LNCaP clone FGC (cell line): ENCODE data around the gene TAS2R41.

Source experiments
- DNase-seq: peaks from one replicate; pipeline ENCODE4 v3.0.0-alpha.2; 2011; ENCODE audit warnings: low read depth
- H3K4me3 ChIP-seq: 2 replicates; pipeline ENCODE4 v1.5.1; 2011; ENCODE audit warnings: mild to moderate bottlenecking, low read depth, low read length, control low read depth
- TF ChIP-seq, protein P1 (sequence below): IDR thresholded peaks from 2 replicates; pipeline ENCODE4 v1.5.1; 2012; ENCODE audit warnings: mild to moderate bottlenecking; ENCODE audit not compliant: control insufficient read depth, insufficient read depth; ENCODE audit errors: extremely low read depth

Gene TAS2R41

DNA sequence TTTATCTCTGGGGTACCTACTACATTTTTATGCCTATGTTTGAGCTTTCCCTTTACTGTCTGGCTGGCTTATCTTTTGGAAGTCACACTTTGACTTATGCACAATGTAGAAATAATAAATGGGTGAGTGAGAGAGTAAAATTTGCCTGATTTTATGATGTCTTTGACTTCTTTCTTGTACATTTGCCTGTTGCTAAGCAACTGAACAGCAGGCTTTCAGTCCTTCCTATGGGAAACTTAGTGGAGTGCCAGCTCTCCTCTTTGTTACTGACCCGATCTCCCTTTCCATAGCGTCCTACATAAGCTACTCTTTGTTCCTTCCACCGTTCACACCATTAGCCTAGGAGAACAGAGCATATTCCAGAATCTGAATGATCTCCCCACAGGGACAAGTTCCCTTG is 30.2 kb upstream of the TAS2R41 start:
- no peak overlapping the region for H3K4me3 ChIP-seq
- TF ChIP-seq, protein P1, sequence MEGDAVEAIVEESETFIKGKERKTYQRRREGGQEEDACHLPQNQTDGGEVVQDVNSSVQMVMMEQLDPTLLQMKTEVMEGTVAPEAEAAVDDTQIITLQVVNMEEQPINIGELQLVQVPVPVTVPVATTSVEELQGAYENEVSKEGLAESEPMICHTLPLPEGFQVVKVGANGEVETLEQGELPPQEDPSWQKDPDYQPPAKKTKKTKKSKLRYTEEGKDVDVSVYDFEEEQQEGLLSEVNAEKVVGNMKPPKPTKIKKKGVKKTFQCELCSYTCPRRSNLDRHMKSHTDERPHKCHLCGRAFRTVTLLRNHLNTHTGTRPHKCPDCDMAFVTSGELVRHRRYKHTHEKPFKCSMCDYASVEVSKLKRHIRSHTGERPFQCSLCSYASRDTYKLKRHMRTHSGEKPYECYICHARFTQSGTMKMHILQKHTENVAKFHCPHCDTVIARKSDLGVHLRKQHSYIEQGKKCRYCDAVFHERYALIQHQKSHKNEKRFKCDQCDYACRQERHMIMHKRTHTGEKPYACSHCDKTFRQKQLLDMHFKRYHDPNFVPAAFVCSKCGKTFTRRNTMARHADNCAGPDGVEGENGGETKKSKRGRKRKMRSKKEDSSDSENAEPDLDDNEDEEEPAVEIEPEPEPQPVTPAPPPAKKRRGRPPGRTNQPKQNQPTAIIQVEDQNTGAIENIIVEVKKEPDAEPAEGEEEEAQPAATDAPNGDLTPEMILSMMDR, result no peak

DNA sequence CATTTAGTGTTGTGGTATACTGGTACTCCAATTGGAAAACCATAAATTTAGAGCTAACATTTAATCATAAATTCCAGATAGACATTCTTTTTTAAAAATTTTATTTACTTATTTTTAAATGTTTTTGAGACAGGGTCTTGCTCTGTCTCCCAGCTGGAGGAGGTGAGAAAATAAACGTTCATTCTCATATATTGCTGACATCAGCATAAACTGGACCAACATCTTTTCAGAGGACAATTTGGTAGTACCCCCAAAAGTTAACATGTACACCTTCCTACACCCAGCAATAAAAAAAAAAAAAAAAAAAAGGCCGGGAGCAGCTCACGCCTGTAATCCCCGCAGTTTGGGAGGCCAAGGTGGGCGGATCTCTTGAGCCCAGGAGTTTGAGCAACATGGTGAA is 29.2 kb upstream of the TAS2R41 start:
- DNase-seq, result no peak
- H3K4me3 ChIP-seq, result no peak overlapping the region
- TF ChIP-seq, protein P1, result no peak

More for the DNA sequence above, 30.2 kb upstream of the TAS2R41 start:
- no peak for DNase-seq

GRCh38 chr7:143449793-143450192 is 27.9 kb upstream of the TAS2R41 start:
- TF ChIP-seq, protein P1, result no peak
- H3K4me3 ChIP-seq, result no peak overlapping the region
- DNase-seq, result no peak

DNA sequence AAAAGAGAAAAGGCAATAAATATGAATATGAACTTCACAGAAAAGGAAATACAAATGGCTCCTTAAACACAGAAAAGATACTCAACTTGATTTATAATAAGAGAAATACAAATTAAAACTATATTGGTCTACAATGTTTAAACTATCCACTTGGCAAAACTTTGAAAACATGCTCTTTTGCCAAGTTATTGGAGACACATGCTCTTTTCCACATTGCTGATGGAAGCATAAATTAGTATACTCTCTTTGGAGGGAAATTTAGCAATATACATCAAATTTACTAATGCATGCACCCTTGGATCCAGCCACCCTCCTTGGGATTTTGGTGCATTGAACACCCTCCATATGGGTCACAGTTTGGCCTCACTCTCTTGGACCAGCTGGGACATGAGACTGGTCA is 26.6 kb upstream of the TAS2R41 start:
- TF ChIP-seq, protein P1, result no peak
- DNase-seq, result no peak
- H3K4me3 ChIP-seq, result no peak overlapping the region

DNA sequence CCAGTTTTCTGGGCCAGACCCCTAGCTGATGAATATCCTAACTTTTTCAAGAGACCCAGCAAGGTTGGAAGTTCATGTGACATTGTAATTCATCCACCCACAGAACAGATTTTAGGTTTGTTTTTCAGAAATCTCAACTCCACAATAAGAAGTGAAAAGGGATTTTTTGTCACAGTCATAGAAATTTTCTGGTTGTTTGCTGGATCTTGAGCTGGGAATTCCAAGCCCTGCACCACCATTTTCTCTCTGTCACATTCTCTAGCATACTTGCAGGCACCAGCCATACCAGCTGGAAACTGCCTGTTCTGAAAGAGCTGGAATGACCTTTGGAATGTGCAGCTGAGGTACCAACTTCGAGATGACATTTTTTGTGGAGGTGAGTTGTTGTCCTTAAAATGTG is 25.9 kb upstream of the TAS2R41 start:
- DNase-seq, result no peak
- TF ChIP-seq, protein P1, result no peak

GRCh38 chr7:143452495-143452894 is 25.2 kb upstream of the TAS2R41 start:
- H3K4me3 ChIP-seq, result no peak overlapping the region
- TF ChIP-seq, protein P1, result no peak
- no peak for DNase-seq

More for the DNA sequence above, 25.9 kb upstream of the TAS2R41 start:
- no peak overlapping the region for H3K4me3 ChIP-seq

GRCh38 chr7:143454091-143454680 is 23.5 kb upstream of the TAS2R41 start:
- TF ChIP-seq, protein P1, result no peak
- H3K4me3 ChIP-seq, result no peak overlapping the region

More at GRCh38 chr7:143454091-143454680, 23.5 kb upstream of the TAS2R41 start:
- no peak for DNase-seq
